Ureter (tissue), 1 donor: ENCODE data around the gene ABCC6. TPM values are rescaled to one million over a fixed set of nuclear protein-coding genes. Genes with fewer than 3 reads are reported as not detected.

ENCODE experiments used
- DNase-seq: peaks from one replicate; pipeline ENCODE4 v3.0.0-alpha.2; 2020; ENCODE audit warnings: low spot score
- total RNA-seq: library from RNA; stranded (reverse); gene quantifications from one replicate; pipeline ENCODE4 v1.2.4, GENCODE V29; 2023
- donor health status: DM: yes; HTN: yes; CAD: no.

The ABCC6 gene
- total RNA-seq, 1 donor from 2014 or later: 0.29 TPM

DNA sequence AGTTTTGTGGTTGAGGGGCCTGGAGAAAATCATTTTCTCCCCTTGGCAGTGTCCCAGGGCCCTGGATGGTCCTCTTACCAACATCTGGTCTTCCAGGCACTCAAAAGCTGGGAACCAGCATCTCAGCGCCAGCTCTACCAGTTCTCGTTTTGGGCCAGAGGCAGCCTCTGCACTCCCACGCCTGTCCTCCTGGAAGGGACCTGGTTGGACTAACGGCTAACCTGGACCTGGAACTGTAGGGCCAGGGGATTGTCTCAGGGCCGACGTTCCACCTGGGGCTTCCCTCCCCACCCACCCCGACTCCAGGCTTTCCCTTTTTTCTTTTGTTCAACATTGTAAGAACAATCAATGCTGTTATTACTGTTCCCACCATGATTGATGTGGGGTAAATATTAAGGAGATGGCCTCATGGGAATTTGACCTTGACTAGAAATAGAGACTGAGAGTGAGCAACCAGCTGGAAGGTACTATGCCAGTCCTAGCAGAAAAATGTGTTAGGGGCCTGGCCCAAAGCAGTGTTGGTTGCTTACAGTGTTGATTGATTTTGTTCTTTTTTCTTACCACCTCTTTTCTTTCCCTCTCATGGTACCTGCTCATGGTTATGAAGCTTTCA, 81.4 kb downstream of the ABCC6 start:
- DNase-seq: no peak

DNA sequence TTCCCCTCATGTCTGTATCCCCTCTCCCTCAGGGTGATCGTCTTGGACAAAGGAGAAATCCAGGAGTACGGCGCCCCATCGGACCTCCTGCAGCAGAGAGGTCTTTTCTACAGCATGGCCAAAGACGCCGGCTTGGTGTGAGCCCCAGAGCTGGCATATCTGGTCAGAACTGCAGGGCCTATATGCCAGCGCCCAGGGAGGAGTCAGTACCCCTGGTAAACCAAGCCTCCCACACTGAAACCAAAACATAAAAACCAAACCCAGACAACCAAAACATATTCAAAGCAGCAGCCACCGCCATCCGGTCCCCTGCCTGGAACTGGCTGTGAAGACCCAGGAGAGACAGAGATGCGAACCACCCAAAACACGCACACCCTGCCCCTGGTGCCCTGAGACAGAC, 82.2 kb downstream of the ABCC6 start:
- no peak for DNase-seq

DNA sequence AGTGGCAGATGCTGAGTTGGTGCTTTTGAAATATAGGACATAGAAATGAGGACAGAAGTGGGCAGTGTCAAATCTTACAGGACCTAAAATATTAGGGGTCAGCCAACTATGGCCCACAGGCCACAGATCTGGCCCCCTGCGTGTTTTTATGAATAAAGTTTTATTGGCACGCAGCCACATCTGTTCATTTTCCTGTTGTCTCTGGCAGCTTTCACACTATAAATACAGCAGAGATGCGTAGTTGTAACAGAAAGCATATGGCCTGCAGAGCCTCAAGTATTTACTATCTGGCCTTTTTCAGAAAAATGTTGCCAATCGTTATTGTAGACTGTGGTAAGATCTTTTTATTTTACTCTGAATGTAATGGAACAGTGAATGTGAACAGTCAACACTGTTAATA, 82.8 kb downstream of the ABCC6 start:
- no peak for DNase-seq

DNA sequence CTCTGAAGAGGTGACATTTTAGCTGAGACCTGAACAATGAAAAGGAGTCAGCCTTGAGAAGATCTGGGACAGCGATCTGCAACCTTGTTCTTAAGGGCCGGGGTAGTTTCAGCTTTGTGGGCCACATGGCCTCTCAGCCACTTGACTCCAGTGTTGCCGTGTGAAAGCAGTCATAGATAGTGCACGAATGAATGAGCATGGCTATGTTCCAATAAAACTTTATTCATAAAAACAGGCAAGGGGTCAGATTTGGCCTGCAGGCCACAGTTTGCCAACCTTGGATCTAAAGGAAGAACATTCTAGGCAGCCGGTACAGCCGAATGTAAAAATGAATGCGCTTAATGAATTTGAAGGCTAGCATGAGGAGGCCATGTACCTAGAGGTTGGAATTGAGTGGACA, 83.5 kb downstream of the ABCC6 start:
- DNase-seq: no peak

GRCh38 chr16:16139061-16139460, 84.2 kb downstream of the ABCC6 start:
- no peak for DNase-seq

- no peak for DNase-seq
These were observed 85.2 kb downstream of the ABCC6 start for GRCh38 chr16:16138034-16138635.

DNA sequence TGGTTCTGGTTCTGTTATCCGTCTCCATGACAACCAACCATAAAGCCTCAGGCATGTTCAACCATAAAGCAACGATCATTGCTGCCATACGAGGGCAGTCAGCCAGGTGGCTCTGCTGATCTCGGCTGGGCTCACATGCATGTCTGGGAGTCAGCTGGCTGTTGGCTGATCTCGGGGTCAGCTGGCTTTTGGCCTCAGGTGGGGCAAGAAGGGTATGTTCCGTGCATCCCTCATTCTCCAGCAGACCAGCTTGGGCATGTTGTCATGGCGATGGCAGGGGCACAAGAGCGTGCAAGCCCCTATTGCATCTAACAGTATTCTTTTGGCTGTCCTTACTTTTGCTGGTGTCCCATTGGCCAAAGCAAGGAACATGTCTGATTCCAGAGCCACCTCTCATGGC, 86.2 kb downstream of the ABCC6 start:
- no peak for DNase-seq

GRCh38 chr16:16136588-16136987, 86.7 kb downstream of the ABCC6 start:
- DNase-seq: no peak

DNA sequence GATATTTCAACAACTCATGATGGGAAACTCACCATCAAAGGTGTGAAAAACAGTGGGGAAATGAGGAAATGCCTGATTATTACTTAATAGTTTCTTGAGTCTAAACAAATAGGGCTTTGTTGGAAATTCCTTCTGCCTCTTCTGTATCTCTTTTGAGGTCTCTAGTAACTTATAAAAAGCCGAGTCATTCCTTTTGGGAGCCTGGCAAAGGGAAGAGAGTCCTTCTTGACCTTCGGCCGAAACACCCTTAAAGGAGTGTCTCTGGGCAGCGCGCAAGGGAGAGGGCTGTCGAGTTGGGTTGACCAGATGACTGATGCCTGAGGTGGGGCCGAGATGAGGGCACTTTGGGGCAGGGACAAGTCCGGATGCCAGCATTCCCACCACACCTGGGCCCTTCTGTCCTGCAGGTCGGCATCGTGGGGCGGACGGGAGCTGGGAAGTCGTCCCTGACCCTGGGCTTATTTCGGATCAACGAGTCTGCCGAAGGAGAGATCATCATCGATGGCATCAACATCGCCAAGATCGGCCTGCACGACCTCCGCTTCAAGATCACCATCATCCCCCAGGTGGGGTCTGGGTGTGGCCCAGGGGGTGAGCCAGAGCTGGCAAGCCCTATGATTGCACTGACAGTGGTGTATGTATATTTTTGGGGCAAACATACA, 89.2 kb downstream of the ABCC6 start:
- no peak for DNase-seq

DNA sequence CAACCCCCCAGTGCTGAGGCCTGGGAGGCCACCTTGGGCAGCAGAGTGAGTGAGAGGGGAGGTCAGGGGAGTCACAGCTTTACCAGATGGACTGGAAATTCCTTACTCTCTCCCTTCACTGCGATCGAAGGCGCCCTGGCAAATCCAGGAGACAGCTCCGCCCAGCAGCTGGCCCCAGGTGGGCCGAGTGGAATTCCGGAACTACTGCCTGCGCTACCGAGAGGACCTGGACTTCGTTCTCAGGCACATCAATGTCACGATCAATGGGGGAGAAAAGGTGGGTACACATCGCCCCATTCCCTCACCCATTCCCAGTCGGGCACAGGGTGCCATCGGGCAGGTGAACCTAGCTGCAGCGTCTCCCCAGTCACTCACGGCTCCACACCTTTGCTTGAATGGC, 91.6 kb downstream of the ABCC6 start:
- DNase-seq: no peak

- DNase-seq: no peak
These were observed 92.1 kb downstream of the ABCC6 start for GRCh38 chr16:16131204-16131603.

GRCh38 chr16:16127469-16128116, 95.7 kb downstream of the ABCC6 start:
- peak; percentile 77 for DNase-seq

GRCh38 chr16:16126896-16127295, 96.4 kb downstream of the ABCC6 start:
- no peak for DNase-seq

DNA sequence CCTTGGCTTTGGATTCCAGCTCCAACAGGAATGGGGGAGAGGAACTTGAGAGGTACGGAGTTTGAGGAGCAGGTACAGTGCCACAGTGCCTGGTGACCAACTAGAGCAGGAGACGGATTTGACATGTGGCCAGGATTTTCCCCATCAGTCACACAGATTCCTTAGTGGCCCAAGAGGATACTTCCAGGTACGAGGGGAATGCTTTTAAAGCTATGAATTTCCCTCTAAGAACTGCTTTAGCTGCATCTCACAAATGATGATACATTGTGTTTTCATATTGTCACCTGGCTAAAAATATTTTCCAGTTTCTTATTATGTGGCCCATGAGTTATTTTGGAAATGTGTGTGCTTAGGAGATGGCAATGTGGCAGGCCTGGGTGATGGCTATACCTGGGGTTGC, 98.3 kb downstream of the ABCC6 start:
- DNase-seq: no peak

- DNase-seq: no peak
These were observed 98.9 kb downstream of the ABCC6 start for GRCh38 chr16:16124438-16124837.

- no peak for DNase-seq
These were observed 101.0 kb downstream of the ABCC6 start for GRCh38 chr16:16122264-16122663.

GRCh38 chr16:16121185-16121727, 102.0 kb downstream of the ABCC6 start:
- no peak for DNase-seq

- DNase-seq: peak; percentile 67
These were observed 102.7 kb downstream of the ABCC6 start for GRCh38 chr16:16120382-16121184.

DNA sequence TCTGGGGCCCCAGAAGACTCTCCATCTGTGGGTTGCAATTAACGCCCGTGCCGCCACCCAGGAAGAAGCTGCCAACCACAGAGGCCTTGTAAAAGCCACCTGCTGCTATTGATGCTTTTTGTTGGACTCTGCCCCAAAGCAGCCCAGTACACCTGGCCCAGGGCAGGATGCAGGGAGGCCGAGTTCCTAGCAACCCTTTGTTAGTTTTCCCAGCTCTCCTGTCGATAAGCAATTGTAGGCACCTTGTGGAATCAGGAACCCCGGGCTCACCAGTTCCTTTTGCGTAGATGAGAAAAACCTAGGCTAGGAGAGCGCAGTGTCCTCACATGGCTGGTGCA, 103.3 kb downstream of the ABCC6 start:
- DNase-seq: no peak

- no peak for DNase-seq
These were observed 105.0 kb downstream of the ABCC6 start for GRCh38 chr16:16118337-16118736.

DNA sequence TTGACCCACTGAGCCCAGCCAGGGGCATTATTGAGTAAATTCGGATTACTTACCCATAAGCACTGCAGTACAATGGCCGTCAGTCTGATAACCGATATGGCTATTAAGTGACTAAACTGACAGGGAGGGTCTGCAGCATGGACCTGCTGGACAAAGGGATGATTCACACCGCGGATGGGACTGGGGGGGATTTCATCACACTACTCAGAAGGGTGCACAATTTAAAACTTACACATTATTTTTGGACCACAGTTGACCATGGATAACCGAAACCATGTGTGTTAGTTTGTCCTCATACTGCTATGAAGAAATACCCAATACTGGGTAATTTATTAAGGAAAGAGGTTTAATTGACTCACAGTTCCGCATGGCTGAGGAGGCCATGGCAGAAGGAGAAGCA, 106.5 kb downstream of the ABCC6 start:
- no peak for DNase-seq

GRCh38 chr16:16113076-16113475, 110.2 kb downstream of the ABCC6 start:
- no peak for DNase-seq
